Activated CD4-positive, alpha-beta T cell treated with anti-CD3 and anti-CD28 coated beads, Interleukin-2, amount 10 ng/mL, durations not matched to agents 7 days and 5 days (primary cell): ENCODE measurements around the gene UNC5B. TPM values are rescaled to one million over a fixed set of nuclear protein-coding genes. Genes with fewer than 3 reads are reported as not detected.

ENCODE experiments used
- CTCF ChIA-PET: fragments of 350-600 bp; sonication (Branson Sonifier 250); formaldehyde crosslinking; loops from one replicate; lab custom pipeline; 2021; ENCODE audit warnings: antibody characterized with exemption; lab: Charles Lee
- POLR2A ChIA-PET: fragments of 350-600 bp; sonication (Branson Sonifier 250); formaldehyde crosslinking; loops from one replicate; lab custom pipeline; 2021; ENCODE audit warnings: antibody characterized with exemption; lab: Charles Lee
- DNase-seq: peaks from one replicate; pipeline ENCODE4 v3.0.0-alpha.2; 2020
- H3K27ac Mint-ChIP-seq: one replicate; pipeline ENCODE4 v1.8.0; 2021; ENCODE audit warnings: mild to moderate bottlenecking, moderate library complexity, mixed read lengths
- H3K27me3 Mint-ChIP-seq: one replicate; pipeline ENCODE4 v1.8.0; 2021; ENCODE audit warnings: mixed read lengths
- H3K36me3 Mint-ChIP-seq: one replicate; pipeline ENCODE4 v1.8.0; 2021; ENCODE audit warnings: low read depth, mixed read lengths
- H3K4me1 Mint-ChIP-seq: one replicate; pipeline ENCODE4 v1.8.0; 2021; ENCODE audit warnings: mixed read lengths
- H3K4me3 Mint-ChIP-seq: one replicate; pipeline ENCODE4 v1.8.0; 2021; ENCODE audit warnings: mild to moderate bottlenecking, moderate library complexity, mixed read lengths
- H3K9me3 Mint-ChIP-seq: one replicate; pipeline ENCODE4 v1.8.0; 2021; ENCODE audit warnings: mixed read lengths
- total RNA-seq, 2 experiments: library from RNA; stranded (reverse); gene quantifications; one replicate each; pipeline ENCODE4 v1.2.3, GENCODE V29; 2021

Gene UNC5B
- total RNA-seq = not detected

DNA sequence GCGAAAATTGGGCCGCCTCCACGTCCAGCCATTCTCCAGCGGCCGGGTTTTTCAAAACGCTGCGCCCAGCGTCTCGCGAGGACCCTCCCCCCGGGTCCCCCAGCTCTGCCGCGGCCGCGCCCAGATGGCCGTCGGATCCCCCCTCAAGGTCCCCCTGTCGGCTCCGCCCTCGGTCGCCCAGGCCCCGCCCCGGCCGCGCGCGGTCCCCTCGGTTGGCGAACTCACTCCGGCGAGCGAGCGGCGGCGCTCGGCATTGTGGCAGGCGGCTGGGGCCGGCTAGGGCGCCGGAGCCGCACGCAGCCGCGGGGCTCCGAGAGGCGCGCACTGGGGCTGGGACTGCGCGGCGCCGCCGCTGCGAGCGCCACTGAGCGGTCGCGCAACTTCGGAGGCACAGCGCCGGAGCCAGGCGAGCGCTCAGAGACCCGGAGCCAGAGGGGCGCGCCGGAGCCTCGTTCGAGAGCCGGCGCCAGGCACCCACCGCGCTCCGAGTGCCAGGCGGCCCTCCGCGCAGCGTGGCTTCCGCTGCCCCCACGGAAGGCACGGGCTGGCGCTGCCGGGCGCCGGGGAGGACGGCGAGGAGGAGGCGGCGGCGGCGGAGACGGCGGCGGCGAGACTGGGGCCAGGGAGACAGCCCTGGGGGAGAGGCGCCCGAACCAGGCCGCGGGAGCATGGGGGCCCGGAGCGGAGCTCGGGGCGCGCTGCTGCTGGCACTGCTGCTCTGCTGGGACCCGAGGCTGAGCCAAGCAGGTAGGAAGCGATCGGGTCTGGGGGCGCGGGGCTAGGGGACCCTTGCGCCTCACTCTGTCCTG, at the start of gene UNC5B:
Gene UNC5B, plus strand, starts transcription at position 253 of the 809 bp plus-strand sequence. Its CDS starts 416 bp downstream, at position 669.
- POLR2A ChIA-PET = no interaction called here
- H3K36me3 Mint-ChIP-seq = no peaks in the 10 kb centered on the region
- H3K27me3 Mint-ChIP-seq = peaks cover 67% of the 10 kb centered on the region
- CTCF ChIA-PET = no interaction called here
- peaks cover 13% of the 10 kb centered on the region for H3K4me1 Mint-ChIP-seq
- no peaks in the 10 kb centered on the region for H3K9me3 Mint-ChIP-seq
- no peak within 1 kb of the TSS for H3K27ac Mint-ChIP-seq
- peak within 1 kb of the TSS; percentile 58 for H3K4me3 Mint-ChIP-seq
- peak; percentile 48 for DNase-seq

DNA sequence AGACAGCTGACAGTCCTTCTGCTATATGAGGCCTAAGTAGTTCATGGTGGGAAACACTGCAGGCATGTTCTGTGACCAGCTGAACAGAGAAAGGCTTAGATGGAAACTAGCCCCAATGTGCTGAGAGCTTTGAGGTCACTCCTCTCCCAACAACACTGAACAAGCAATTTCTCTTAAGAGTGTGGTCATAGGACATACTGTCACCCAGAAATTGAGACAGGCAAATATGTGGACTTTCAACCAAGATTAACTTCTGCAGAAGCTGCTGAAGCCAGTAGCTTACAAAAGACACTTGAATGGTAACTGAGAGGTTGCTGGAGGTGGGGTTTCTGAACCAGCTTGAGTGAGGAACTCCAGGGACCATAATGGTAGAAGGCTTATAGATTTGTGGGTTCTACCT, 38.9 kb upstream of the UNC5B start:
- Mint-ChIP-seq H3K4me1 (no peaks in the 10 kb centered on the region), H3K27ac (no peak overlapping the region), H3K27me3 (peaks cover 8% of the 10 kb centered on the region)

DNA sequence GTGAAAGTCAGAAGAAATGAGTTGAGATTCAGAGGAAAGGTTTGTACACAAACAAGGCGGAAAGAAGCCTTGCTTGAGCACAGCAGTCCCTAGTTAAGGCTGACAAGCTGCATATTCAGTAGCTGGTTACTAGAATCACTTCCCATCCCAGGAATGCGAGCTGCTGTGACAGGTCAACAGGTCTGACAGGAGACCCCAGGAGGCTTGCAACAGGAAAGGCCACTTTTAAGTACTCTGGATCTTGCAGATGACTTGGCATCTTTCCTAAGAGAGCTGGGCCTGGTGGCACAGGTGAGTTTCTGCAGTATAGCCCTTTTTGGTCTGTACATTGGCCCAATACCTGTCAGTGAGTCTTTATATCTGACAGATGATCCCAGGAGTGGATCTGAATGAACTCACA, 35.7 kb upstream of the UNC5B start:
- no peaks in the 10 kb centered on the region for H3K27me3 Mint-ChIP-seq
- no peaks in the 10 kb centered on the region for H3K9me3 Mint-ChIP-seq
- H3K4me3 Mint-ChIP-seq = no peak overlapping the region
- DNase-seq = no peak
- no peaks in the 10 kb centered on the region for H3K4me1 Mint-ChIP-seq
- no peak overlapping the region for H3K27ac Mint-ChIP-seq
- CTCF ChIA-PET = interaction anchor here (0.6 to 1.3 kb wide), 4 partner anchors 8 to 1342 kb away, joined by 3 to 5 read pairs (median 4); no protein-coding TSS in a partner anchor
- POLR2A ChIA-PET = no interaction called here
- H3K36me3 Mint-ChIP-seq = no peaks in the 10 kb centered on the region

More for the DNA sequence above, 38.9 kb upstream of the UNC5B start:
- Mint-ChIP-seq H3K36me3 (no peaks in the 10 kb centered on the region), H3K4me3 (no peak overlapping the region), H3K9me3 (no peaks in the 10 kb centered on the region)
- no peak for DNase-seq
- POLR2A ChIA-PET = no interaction called here
- CTCF ChIA-PET = interaction anchor here (1.8 kb wide), 1 partner anchor 9 kb away, joined by 5 read pairs; no protein-coding TSS in a partner anchor

DNA sequence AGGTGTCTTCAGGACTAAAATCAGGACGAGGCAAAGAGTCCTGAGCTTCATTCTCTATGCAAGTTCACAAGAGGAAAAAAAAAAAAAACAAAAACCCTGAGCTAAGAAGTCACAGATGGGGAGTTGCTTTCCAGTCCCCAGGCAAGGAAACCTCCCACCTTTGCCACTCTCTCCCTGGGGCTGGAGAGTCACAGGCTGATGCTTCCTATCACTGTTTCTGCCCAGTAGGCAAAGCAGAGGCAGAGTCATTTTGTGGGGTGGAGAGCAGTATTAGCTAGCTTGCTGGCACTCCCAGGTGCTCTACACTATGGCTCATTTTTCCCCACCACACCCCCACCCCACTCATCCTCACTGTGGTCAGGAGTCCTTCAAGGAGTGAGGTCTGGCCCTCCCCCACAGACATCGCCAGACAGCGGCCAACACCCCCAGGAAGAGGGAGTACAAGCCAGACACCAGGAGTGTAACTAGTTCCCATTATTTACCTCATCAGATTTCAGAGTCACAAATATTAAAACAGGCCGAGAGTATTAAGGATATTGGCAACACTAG, 34.6 kb upstream of the UNC5B start:
- H3K9me3 Mint-ChIP-seq = no peaks in the 10 kb centered on the region
- H3K4me1 Mint-ChIP-seq = no peaks in the 10 kb centered on the region
- CTCF ChIA-PET = interaction anchor here (0.6 to 1.6 kb wide), 2 partner anchors 18 to 712 kb away, joined by 4 read pairs; no protein-coding TSS in a partner anchor
- no peaks in the 10 kb centered on the region for H3K36me3 Mint-ChIP-seq
- no peak for DNase-seq
- no peak overlapping the region for H3K27ac Mint-ChIP-seq
- H3K4me3 Mint-ChIP-seq = no peak overlapping the region
- no peaks in the 10 kb centered on the region for H3K27me3 Mint-ChIP-seq
- POLR2A ChIA-PET = interaction anchor here (0.6 kb wide), 1 partner anchor 507 kb away, joined by 4 read pairs; no protein-coding TSS in a partner anchor

- H3K36me3 Mint-ChIP-seq = no peaks in the 10 kb centered on the region
- H3K27ac Mint-ChIP-seq = no peak overlapping the region
- no peak overlapping the region for H3K4me3 Mint-ChIP-seq
- H3K27me3 Mint-ChIP-seq = no peaks in the 10 kb centered on the region
- POLR2A ChIA-PET = no interaction called here
- CTCF ChIA-PET = interaction anchor here (1.6 kb wide), 1 partner anchor 19 kb away, joined by 4 read pairs; no protein-coding TSS in a partner anchor
- DNase-seq = no peak
- no peaks in the 10 kb centered on the region for H3K9me3 Mint-ChIP-seq
- H3K4me1 Mint-ChIP-seq = no peaks in the 10 kb centered on the region
Observed at GRCh38 chr10:71178880-71179279, 33.5 kb upstream of the UNC5B start.

GRCh38 chr10:71179382-71179781, 33.0 kb upstream of the UNC5B start:
- H3K4me3 Mint-ChIP-seq = no peak overlapping the region
- CTCF ChIA-PET = no interaction called here
- H3K27me3 Mint-ChIP-seq = no peaks in the 10 kb centered on the region
- no peak overlapping the region for H3K27ac Mint-ChIP-seq
- no peaks in the 10 kb centered on the region for H3K36me3 Mint-ChIP-seq
- no peaks in the 10 kb centered on the region for H3K9me3 Mint-ChIP-seq
- POLR2A ChIA-PET = interaction anchor here (0.7 kb wide), 1 partner anchor 466 kb away, joined by 3 read pairs; no protein-coding TSS in a partner anchor
- DNase-seq = no peak
- no peaks in the 10 kb centered on the region for H3K4me1 Mint-ChIP-seq

DNA sequence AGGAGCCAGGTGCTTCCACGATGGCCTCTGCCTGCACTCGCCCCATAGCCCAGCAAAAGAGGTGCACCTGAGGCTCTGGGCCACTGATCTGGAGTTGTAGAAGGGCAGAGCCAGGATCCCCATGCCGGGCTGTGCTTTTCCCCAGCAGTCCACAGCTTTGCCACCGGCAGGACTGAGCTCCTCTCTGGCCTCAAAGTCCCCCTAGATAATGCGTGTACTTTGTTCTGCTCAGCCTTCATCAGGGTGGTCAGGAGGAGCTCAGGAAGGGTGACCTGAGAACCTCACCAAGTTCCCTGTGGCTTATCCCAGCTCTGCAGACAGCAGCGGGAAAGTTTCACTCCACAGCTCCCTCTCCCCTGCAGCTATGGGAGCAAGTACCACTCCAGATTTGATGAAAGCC, 27.9 kb upstream of the UNC5B start:
- Mint-ChIP-seq H3K36me3 (no peaks in the 10 kb centered on the region), H3K9me3 (no peaks in the 10 kb centered on the region), H3K27ac (no peak overlapping the region), H3K27me3 (no peaks in the 10 kb centered on the region), H3K4me3 (no peak overlapping the region), H3K4me1 (no peaks in the 10 kb centered on the region)
- POLR2A ChIA-PET = no interaction called here
- DNase-seq = no peak
- CTCF ChIA-PET = interaction anchor here (1.3 kb wide), 1 partner anchor 8 kb away, joined by 3 read pairs; no protein-coding TSS in a partner anchor

DNA sequence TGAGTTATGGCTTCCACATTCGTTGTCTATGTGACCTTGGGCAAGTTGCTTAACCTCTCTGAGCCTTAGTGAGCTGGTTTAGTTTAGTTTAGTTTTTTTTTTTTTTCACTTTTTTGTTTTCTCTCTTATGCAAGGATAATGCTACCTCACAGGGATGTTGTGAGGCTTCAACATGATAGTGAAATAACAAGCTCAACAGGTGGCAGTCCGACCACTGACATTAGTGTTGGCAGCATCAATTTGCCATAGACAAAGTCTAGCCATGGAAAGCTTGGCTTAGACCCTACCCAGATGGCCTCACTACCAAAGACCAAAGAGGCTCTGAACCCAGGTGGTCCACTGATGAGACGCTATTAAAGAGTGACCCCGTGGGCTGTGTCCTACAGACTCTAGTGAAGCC, 27.2 kb upstream of the UNC5B start:
- H3K27ac Mint-ChIP-seq = no peak overlapping the region
- no peaks in the 10 kb centered on the region for H3K27me3 Mint-ChIP-seq
- ChIA-PET CTCF (interaction anchor here (1.3 kb wide), 1 partner anchor 9 kb away, joined by 3 read pairs; no protein-coding TSS in a partner anchor), POLR2A (no interaction called here)
- DNase-seq = no peak
- no peak overlapping the region for H3K4me3 Mint-ChIP-seq
- no peaks in the 10 kb centered on the region for H3K9me3 Mint-ChIP-seq
- no peaks in the 10 kb centered on the region for H3K4me1 Mint-ChIP-seq
- H3K36me3 Mint-ChIP-seq = no peaks in the 10 kb centered on the region

- no peaks in the 10 kb centered on the region for H3K36me3 Mint-ChIP-seq
- no peaks in the 10 kb centered on the region for H3K4me1 Mint-ChIP-seq
- H3K4me3 Mint-ChIP-seq = no peak overlapping the region
- H3K27me3 Mint-ChIP-seq = no peaks in the 10 kb centered on the region
- H3K9me3 Mint-ChIP-seq = no peaks in the 10 kb centered on the region
- H3K27ac Mint-ChIP-seq = no peak overlapping the region
- ChIA-PET CTCF (interaction anchor here (1.9 kb wide), 1 partner anchor 12 kb away, joined by 6 read pairs; no protein-coding TSS in a partner anchor), POLR2A (no interaction called here)
- no peak for DNase-seq
Observed at GRCh38 chr10:71187197-71187596, 25.2 kb upstream of the UNC5B start.

DNA sequence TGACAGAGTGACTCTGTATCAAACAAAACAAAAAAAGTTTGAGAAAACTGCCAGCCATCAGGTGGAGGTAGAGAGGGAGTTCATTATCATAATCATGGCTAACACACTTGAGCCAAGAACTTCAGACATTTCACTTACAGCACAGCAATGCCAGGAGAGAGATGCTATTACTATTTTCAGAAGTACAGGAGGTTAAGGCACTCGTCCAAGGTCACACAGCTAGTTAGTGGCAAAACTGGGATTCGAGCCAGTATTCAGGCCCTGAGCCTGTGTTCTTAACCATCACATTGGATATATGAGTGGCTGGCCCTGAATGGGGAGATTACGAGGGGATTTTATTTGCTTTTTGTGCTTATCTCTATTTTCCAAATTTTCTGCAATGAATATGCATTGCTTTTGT, 24.8 kb upstream of the UNC5B start:
- Mint-ChIP-seq H3K27ac (no peak overlapping the region), H3K4me3 (no peak overlapping the region), H3K9me3 (no peaks in the 10 kb centered on the region), H3K4me1 (no peaks in the 10 kb centered on the region), H3K27me3 (no peaks in the 10 kb centered on the region), H3K36me3 (no peaks in the 10 kb centered on the region)
- no peak for DNase-seq
- ChIA-PET CTCF (interaction anchor here (1.9 kb wide), 1 partner anchor 12 kb away, joined by 6 read pairs; no protein-coding TSS in a partner anchor), POLR2A (no interaction called here)

- H3K9me3 Mint-ChIP-seq = no peaks in the 10 kb centered on the region
- POLR2A ChIA-PET = no interaction called here
- CTCF ChIA-PET = interaction anchor here (1.9 kb wide), 1 partner anchor 13 kb away, joined by 6 read pairs; no protein-coding TSS in a partner anchor
- no peak overlapping the region for H3K4me3 Mint-ChIP-seq
- H3K27ac Mint-ChIP-seq = no peak overlapping the region
- H3K4me1 Mint-ChIP-seq = no peaks in the 10 kb centered on the region
- no peak for DNase-seq
- H3K27me3 Mint-ChIP-seq = no peaks in the 10 kb centered on the region
- no peaks in the 10 kb centered on the region for H3K36me3 Mint-ChIP-seq
Observed at GRCh38 chr10:71188201-71188600, 24.2 kb upstream of the UNC5B start.

DNA sequence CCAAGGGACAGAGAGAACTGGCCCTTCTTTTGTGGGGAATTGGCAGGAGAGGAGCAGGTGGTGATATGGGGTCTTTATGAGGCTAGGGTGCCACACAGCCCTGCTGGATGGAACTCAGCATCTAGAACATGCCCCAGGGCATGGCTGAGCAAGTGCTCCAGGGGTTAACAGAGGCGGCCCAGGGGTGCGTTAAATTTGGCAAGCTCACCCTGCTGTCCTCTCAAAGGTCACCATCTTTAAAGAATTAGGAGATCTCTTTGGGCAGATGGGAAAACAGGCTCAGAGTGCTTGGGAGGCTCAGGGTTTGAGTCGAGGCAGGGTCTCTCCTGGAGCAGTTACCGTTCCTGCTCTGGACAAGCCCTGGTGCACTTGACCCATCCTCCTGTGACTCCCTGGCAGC, 21.4 kb upstream of the UNC5B start:
- no peaks in the 10 kb centered on the region for H3K36me3 Mint-ChIP-seq
- no peaks in the 10 kb centered on the region for H3K27me3 Mint-ChIP-seq
- H3K27ac Mint-ChIP-seq = no peak overlapping the region
- no peaks in the 10 kb centered on the region for H3K4me1 Mint-ChIP-seq
- H3K4me3 Mint-ChIP-seq = no peak overlapping the region
- ChIA-PET POLR2A (no interaction called here), CTCF (no interaction called here)
- no peaks in the 10 kb centered on the region for H3K9me3 Mint-ChIP-seq
- DNase-seq = no peak

- DNase-seq = no peak
- ChIA-PET CTCF (no interaction called here), POLR2A (no interaction called here)
- no peaks in the 10 kb centered on the region for H3K9me3 Mint-ChIP-seq
- no peaks in the 10 kb centered on the region for H3K36me3 Mint-ChIP-seq
- no peak overlapping the region for H3K4me3 Mint-ChIP-seq
- no peaks in the 10 kb centered on the region for H3K27me3 Mint-ChIP-seq
- H3K27ac Mint-ChIP-seq = no peak overlapping the region
- H3K4me1 Mint-ChIP-seq = no peaks in the 10 kb centered on the region
Observed at GRCh38 chr10:71191551-71192076, 20.8 kb upstream of the UNC5B start.
